HG03378 (cell line): Measurements from ENCODE around the gene LRFN2.

Source experiments
- ATAC-seq: cut with Tn5 transposase; IDR thresholded peaks from one replicate; pipeline ENCODE4 v1.9.1; 2021; ENCODE audit warnings: mild to moderate bottlenecking, moderate library complexity; ENCODE audit not compliant: unreplicated experiment

Gene LRFN2

DNA sequence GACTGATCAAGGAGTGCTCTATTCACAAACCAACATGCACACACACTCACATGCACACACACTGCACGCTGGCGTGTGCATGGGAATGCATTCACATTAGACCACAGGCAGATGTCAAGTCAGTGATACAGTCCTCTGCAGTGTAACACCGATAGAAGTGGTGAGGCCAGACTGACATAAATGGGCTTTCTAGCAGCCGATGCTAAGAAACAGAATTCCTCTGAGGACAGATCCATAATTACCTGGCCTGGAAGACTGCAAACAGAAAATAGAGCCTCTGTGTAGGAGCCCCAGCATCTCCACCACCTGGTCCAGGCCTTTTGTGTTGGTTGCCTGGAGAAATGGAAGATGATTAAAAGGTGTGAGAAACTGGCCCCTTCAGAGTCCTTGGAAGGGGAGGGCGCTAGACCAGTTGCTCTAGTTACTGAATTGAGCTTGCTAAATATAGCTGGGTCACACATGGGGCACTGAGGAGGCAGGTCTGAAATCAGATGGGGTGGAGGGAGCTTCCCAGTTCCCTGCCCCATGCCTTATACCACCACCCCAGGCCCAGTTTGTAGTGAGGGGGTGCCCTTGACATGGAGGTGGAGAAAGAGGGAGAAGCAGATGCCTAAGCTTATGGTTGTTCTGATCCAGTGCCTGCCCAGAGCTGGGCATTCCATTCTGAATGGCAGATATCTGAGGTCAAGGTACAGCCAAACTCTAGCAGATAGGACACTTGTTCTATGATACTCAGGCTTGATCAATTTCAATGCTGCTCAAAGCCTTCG lies 233.8 kb downstream of the LRFN2 start:
- no peak for ATAC-seq

DNA sequence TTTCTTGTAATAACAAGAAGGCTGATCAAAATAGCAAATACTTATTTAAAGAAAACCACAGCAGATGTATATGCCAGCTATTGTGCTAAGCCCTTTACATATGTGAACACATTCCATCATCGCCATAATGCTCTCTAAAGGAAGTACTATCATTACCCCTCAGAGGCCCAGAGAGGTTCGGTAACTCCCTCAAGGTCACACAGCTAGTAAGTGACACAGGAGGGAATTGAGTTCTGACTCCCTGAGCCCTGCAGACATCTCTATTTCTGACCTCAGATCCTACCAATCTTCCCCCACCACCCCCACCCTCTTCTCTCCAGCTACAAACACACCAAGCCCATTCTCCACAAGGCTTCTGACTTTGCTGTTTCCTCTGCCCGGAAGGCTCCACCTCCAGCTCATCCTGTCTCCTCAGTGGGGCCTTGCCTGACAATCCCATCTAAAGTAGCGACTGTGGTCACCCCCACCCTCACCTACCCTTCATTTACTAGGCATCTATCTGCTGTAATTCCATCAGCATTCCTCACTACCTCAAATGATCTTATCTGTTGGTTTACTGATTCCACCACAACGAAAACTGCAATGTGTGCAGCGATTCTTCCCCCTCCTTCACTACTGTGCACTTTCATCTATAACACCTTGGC lies 234.5 kb downstream of the LRFN2 start:
- no peak for ATAC-seq

DNA sequence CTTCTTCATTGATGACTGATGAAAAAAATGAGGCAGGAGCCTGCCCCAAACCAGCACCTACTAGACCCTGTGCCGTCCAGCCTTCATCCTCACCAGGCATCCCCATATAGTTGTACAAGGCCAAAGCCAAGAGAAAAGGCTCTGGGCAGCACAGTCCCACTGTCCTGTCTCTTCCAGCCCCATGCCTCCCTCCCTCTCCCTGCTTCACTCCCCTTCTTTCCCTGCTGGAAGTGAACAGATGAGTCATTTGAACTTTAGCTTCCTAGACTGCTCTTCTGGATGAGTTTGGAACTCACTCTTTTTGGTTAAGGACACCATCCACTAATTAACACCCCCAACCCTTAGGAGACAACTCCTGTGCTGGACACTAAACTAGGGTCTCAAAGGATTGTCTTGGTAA lies 235.2 kb downstream of the LRFN2 start:
- no peak for ATAC-seq

GRCh38 chr6:40350747-40351217 lies 236.4 kb downstream of the LRFN2 start:
- ATAC-seq: no peak

DNA sequence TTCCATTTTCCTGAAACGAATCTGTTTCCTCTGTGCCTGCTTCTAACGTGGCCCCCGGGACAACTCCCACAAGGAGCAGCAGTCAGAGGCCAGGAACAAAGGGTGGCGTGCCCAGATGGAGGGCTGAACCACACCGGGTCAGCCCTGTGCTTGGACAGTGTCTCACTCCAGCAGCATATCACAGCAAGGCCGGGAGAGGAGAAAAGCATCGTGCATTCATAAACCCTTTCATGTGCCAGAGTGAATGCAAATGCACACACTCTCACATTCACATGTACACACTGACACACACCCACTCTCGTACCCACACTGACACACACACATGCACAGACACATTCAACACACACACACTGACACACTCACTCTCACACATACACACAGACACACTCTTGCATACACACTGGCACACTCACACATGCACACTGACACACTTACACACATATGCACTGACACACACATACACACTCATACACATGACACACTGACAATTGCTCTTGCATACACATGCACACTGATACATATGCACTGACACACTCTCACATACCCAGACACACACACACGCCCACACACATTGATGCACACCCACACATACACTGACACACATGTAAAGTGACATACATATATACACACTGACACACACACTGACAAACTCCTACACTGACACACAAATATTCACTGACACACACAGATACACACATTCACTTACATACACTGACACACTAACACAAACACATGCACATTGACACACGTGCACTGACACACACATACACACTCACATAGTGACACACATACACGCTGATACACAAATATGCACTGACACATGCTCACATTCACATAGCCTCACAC lies 237.0 kb downstream of the LRFN2 start:
- ATAC-seq: no peak

GRCh38 chr6:40349123-40349900 lies 237.9 kb downstream of the LRFN2 start:
- ATAC-seq: no peak

DNA sequence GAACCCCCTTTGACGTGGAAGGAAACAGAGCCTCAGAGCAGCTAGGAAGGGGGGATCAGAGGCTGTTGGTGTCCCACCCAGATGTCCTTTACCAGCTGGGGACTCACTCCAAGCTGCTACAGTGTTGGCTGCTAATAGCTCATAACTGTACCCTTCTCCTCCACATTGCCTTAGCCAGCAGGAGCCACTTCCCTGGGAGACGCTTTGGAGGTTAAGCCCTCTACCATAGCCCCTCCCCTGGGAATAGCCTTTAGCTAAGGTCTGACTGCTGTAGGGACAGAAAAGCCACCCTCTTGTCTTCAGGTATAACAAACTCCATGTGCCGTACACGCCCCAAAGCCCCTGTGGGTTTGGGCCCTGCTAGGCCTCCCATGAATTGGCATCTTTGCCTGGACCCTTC lies 238.6 kb downstream of the LRFN2 start:
- ATAC-seq: no peak

DNA sequence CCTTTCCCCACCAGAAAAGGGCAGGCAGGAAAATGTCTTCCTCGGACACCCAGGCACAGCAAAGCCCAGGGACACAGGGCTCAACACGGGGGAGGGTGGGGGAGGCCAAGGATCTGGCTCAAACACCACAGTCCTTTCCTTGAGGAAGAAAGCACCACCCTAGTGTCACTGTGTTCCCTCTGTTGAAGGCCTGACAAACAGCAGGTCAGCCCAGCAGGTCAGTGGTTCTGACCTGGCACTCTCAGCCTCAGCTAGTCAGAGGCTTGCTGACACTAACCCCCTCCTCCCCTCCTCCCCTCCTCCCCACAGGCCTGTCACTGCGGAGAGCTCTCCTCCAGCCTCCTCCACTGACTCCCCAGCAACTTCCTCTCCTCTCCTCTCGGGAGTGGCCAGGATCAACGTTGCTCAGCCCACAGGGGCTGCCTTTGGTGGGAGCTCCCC lies 239.6 kb downstream of the LRFN2 start:
- no peak for ATAC-seq

DNA sequence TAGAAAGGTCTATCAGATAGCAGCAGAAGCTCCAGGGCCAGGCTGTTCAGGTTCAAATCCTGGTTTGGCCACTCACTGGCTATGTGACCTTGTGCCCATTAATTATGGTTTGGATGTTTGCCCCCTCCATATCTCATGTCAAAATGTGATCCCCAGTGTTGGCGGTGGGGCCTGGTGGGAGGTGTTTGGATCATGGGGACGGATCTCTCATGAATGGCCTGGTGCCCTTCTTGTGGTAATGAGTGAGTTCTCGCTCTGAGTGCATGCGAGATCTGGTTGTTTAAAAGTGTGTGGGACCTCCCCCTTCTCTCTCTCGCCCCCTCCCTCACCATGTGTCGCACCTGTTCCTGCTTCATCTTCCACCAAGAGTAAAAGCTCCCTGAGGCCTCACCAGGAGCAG lies 240.9 kb downstream of the LRFN2 start:
- ATAC-seq: no peak

DNA sequence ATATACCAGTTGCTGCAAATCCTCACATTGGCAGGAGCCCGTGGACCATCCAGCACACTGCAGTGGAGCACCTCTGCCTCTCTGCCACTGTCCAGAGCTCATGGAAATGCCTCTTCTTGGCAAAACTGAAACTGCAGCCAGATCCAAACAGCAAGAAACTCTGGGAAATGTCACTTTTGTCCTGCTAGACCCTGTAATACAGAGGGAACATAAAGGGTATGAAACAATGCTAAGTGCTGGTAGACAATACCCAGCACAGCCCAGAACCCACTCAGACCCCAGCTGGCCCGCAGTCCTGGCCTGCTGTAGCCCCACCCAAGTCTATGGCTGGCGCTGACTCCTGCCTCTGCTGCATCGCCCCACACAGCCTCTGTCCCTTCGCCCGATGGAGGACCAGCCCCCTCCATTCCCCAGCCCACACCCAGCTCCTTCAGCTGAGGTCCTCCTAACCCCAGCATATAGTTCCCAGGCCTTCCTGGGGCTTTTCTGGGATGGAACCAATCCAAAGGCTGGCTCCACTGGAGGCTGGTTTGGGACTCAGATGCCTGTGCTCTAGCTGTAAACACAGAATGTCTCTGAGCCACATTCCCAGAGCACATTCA lies 242.5 kb downstream of the LRFN2 start:
- no peak for ATAC-seq

- ATAC-seq: no peak
Observed at GRCh38 chr6:40343877-40344565, 243.1 kb downstream of the LRFN2 start.

- no peak for ATAC-seq
Observed at GRCh38 chr6:40343318-40343876, 243.8 kb downstream of the LRFN2 start.

DNA sequence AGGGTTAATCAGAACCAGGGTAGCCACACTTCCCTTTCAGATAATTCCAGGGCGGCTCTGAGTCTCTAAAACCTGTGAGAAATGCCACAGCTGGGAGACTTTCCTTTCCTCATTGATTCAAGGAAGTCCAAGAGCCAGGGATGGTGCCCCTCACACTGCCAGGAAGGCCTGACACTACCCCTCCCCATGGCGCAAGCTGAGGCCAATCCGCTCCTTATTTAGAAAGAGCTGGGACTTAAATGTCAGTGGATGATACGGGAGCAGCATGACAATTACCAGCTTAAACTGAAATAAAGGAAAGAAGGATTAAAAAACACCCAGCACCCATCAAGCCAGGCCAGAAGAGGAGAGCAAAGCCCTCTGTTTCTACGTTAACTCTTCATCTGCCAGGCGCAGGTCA lies 244.4 kb downstream of the LRFN2 start:
- no peak for ATAC-seq

DNA sequence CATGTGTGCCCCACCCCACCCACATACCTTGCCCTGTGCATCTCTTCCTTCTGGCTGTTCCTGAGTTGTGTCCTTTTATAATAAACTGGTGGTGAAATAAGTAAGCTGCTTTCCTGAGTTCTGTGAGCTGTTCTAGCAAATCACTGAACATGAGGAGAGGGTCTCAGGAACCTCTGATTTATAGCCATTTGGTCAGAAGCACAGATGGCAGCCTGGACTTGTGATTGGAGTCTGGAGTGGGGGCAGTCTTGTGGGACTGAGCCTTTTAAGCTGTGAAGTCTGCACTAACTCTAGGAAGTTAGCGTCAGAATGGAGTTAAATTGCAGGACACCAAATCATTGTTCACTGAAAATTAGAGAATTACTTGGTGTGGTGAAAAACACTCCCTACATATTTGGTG lies 245.4 kb downstream of the LRFN2 start:
- no peak for ATAC-seq
